BJ (cell line): Measurements from ENCODE around the gene KRT3. TPM values are rescaled to one million over a fixed set of nuclear protein-coding genes. Genes with fewer than 3 reads are reported as not detected.

Experiments
- CTCF ChIA-PET: fragments of 350-600 bp; formaldehyde crosslinking; extraction: SDS; loops from one replicate; lab custom pipeline; 2021; ENCODE audit warnings: antibody characterized with exemption, inconsistent platforms; lab: Yijun Ruan, JAX
- POLR2A ChIA-PET: fragments of 300-600 bp; sonication (Branson Sonifier 250); formaldehyde crosslinking; extraction: SDS; loops from one replicate; lab custom pipeline; 2021; ENCODE audit warnings: antibody characterized with exemption; lab: Charles Lee
- DNase-seq: peaks from one replicate; pipeline ENCODE4 v3.0.0-alpha.2; 2011; ENCODE audit warnings: low read depth
- H3K27me3 ChIP-seq: 2 replicates; pipeline ENCODE4 v1.6.0; 2011; ENCODE audit warnings: low read length; ENCODE audit not compliant: control insufficient read depth, insufficient read depth
- H3K36me3 ChIP-seq: 2 replicates; pipeline ENCODE4 v1.5.1; 2011; ENCODE audit warnings: low read length; ENCODE audit not compliant: control insufficient read depth, insufficient read depth
- H3K4me3 ChIP-seq: 2 replicates; pipeline ENCODE4 v1.5.1; 2011; ENCODE audit warnings: low read depth, mild to moderate bottlenecking, control low read depth, low read length
- polyA plus RNA-seq: library from polyadenylated mRNA; depleted of rRNA; stranded (reverse); fragments of >200 nt; gene quantifications from 2 replicates; pipeline ENCODE4 v1.2.3, GENCODE V29; 2011
- TF ChIP-seq, protein P1 (sequence below): IDR thresholded peaks from 2 replicates; pipeline ENCODE4 v1.5.1; 2011; ENCODE audit warnings: low read depth, mild to moderate bottlenecking, control low read depth, inconsistent platforms, low read length, moderate library complexity; ENCODE audit not compliant: insufficient read depth

Gene KRT3
- polyA plus RNA-seq, 1 experiment = not detected

DNA sequence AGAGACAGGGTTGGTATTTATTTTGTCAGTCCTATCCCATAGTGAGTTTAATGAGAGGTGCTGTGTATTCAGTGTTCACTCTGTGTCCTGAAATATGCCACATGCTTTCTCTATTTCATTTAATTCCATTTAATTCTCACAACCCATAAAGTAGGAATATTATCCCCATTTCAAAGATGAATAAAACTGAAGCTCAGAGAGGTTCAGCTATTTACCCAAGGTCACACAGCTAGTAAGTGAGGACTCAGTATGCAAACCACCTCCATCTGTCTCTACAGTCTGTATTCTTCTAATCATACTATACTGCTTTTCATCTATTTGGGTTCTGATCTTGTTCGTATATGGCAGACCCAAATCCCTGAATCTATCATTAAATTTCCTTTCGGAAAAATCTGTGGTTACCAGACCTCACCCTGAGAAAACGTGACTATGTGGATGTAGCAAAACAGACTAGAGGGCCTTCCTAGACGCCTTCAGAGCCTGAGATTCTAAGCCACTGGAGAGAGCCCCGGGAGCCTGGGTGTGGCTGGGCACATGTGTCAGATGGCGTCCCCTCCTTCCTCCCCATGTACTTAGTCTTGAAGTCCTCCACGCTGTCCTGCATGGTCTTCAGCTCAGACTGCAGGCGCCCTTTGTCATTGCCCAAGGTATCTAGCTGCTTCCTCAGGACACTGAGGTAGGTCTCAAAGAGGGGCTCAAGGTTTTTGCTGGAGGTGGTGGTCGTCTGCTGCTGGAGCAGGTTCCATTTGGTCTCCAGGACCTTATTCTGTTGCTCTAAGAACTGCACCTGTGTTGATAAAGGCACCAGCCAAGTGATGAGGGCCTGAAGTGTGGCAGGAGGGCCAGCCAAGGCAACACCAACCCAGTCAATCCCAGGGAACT lies 15.5 kb upstream of the KRT3 start:
- peaks cover 10% of the 10 kb centered on the region for H3K27me3 ChIP-seq
- DNase-seq = no peak
- H3K4me3 ChIP-seq = no peak overlapping the region
- ChIA-PET CTCF (no interaction called here), POLR2A (no interaction called here)
- no peaks in the 10 kb centered on the region for H3K36me3 ChIP-seq
- TF ChIP-seq, protein P1, sequence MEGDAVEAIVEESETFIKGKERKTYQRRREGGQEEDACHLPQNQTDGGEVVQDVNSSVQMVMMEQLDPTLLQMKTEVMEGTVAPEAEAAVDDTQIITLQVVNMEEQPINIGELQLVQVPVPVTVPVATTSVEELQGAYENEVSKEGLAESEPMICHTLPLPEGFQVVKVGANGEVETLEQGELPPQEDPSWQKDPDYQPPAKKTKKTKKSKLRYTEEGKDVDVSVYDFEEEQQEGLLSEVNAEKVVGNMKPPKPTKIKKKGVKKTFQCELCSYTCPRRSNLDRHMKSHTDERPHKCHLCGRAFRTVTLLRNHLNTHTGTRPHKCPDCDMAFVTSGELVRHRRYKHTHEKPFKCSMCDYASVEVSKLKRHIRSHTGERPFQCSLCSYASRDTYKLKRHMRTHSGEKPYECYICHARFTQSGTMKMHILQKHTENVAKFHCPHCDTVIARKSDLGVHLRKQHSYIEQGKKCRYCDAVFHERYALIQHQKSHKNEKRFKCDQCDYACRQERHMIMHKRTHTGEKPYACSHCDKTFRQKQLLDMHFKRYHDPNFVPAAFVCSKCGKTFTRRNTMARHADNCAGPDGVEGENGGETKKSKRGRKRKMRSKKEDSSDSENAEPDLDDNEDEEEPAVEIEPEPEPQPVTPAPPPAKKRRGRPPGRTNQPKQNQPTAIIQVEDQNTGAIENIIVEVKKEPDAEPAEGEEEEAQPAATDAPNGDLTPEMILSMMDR = no peak

DNA sequence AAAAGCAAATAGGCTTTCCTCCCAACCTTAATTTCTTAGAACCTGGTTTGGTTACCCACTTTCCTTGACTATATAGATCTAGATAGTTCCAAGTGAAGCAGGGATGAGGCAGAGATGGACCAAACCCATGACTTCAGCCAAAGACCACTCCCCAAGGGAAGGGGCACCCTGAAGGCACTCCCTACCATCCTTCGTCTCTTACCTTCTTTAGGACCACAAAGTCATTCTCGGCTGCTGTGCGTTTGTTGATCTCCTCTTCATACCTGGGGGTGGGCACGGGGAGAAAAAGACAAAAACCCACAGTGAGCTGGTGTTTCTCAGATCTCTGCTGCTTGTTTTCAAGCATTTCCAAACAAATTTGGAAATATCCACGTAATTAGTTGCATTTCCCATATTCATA lies 14.6 kb upstream of the KRT3 start:
- POLR2A ChIA-PET = no interaction called here
- Histone ChIP-seq H3K36me3 (no peaks in the 10 kb centered on the region), H3K4me3 (no peak overlapping the region), H3K27me3 (peaks cover 13% of the 10 kb centered on the region)
- no peak for DNase-seq
- CTCF ChIA-PET = interaction anchor here (0.7 kb wide), 1 partner anchor 12 kb away, joined by 3 read pairs; no protein-coding TSS in a partner anchor
- TF ChIP-seq, protein P1 = no peak

DNA sequence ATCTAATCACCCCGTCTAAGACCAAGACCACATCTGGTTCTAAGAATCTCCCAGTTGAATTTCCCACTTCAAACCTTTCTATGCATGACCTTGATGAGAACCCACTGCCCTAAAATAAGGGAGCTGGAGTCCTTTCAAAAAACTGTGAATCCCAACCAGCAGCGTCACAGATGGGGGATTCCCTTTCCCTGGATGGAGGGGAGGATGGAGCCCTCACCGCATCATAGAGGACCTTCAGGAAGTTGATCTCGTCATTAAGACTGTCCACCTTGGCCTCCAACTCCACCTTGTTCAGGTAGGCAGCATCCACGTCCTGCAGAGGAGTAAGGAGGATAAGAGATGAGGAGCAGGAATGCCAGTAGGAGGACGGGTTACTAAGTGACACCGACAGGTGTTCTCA lies 13.2 kb upstream of the KRT3 start:
- Histone ChIP-seq H3K4me3 (no peak overlapping the region), H3K36me3 (no peaks in the 10 kb centered on the region), H3K27me3 (peaks cover 13% of the 10 kb centered on the region)
- TF ChIP-seq, protein P1 = no peak
- CTCF ChIA-PET = interaction anchor here (1.5 kb wide), 1 partner anchor 17 kb away, joined by 3 read pairs; no protein-coding TSS in a partner anchor
- no peak for DNase-seq
- POLR2A ChIA-PET = no interaction called here

DNA sequence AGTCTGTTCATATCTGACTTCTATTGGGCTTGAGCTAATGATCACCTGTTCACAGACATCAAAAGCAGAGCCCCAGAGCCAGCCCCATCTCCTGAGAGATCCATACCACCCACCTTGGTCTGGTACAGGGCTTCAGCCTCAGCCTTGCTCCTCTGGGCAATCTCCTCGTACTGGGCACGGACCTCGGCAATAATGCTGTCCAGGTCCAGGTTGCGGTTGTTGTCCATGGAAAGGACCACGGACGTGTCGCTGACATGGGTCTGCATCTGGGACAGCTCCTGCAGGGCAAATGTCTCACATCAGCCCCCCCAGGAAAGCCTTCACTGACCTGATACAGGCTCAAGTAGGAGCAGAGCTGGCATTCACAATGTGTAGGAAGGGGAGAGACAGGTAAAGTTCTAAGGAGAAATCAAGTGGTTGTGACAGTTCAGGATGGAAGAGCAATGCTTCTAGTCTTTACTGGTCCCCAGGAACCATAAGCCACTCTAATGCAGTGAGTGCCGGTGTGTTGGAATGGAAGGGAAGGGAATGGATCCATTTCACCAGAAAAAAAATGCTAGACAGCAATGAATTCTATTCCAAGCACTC lies 12.8 kb upstream of the KRT3 start:
- no peak for DNase-seq
- CTCF ChIA-PET = interaction anchor here (1.5 kb wide), 1 partner anchor 16 kb away, joined by 3 read pairs; no protein-coding TSS in a partner anchor
- TF ChIP-seq, protein P1 = no peak
- POLR2A ChIA-PET = no interaction called here
- Histone ChIP-seq H3K36me3 (no peaks in the 10 kb centered on the region), H3K4me3 (no peak overlapping the region), H3K27me3 (peaks cover 14% of the 10 kb centered on the region)
